K562 (cell line): ENCODE results near the gene LST1. TPM values are rescaled to one million over a fixed set of nuclear protein-coding genes. Genes with fewer than 3 reads are reported as not detected.

Experiments used
- ATAC-seq: fragments of 200-7000 bp; cut with Tn5 transposase; 3 replicates; pipeline ENCODE4 v1.9.1; 2020; ENCODE audit warnings: moderate library complexity
- BruUV-seq: library from RNA; stranded (reverse); fragments of 400-500 nt; replicated peaks from 2 replicates; lab custom pipeline; 2021; lab: Mats Ljungman, UMichigan
- CTCF ChIA-PET: fragments of 300-600 bp; formaldehyde crosslinking; extraction: SDS; loops from one replicate; lab custom pipeline; 2021; ENCODE audit warnings: low intra/inter-chr PET ratio; lab: Yijun Ruan, JAX
- POLR2A ChIA-PET: fragments of 300-600, 350-650 bp; sonication (Branson Sonifier 250); formaldehyde crosslinking; extraction: SDS; loops from one replicate; lab custom pipeline; 2021; ENCODE audit warnings: antibody characterized with exemption, inconsistent platforms; lab: Yijun Ruan, JAX
- DNase-seq, 4 experiments: peaks; one replicate each; pipeline versions ENCODE4 v3.0.0 to v3.0.0-alpha.2; 2011 to 2018; ENCODE audit warnings: low spot score in 3 of 4, mixed read lengths in 3 of 4; ENCODE audit errors: extremely low read depth in 1 of 4
- FAIRE-seq: peaks from 2 replicates; lab custom pipeline; 2011; peaks lifted over from hg19 to GRCh38; lab: Jason Lieb, UNC
- H2AFZ ChIP-seq: 2 replicates; pipeline ENCODE4 v1.6.0; 2011; ENCODE audit warnings: low read depth, low read length, control low read depth, inconsistent platforms
- H3K27ac ChIP-seq: fragments of 200-600 bp; 3 replicates; pipeline ENCODE4 v1.8.0; 2011; ENCODE audit warnings: low read depth, mild to moderate bottlenecking, control low read depth, inconsistent platforms, low read length, moderate library complexity, mixed read lengths; ENCODE audit errors: extremely low read depth
- H3K27me3 ChIP-seq, 2 experiments: fragments of 300-600 bp in 1 of 2; 2 replicates in 1 of 2; 3 replicates in 1 of 2; pipeline versions ENCODE4 v1.6.0 to v1.8.0; 2011; ENCODE audit warnings: inconsistent platforms in 2 of 2, low read length in 2 of 2, mild to moderate bottlenecking in 1 of 2, mixed read lengths in 1 of 2, moderate library complexity in 1 of 2; ENCODE audit not compliant: control insufficient read depth in 2 of 2, insufficient read depth in 2 of 2
- H3K36me3 ChIP-seq: fragments of 300-600 bp; 3 replicates; pipeline ENCODE4 v1.8.0; 2011; ENCODE audit warnings: mild to moderate bottlenecking, low read length, inconsistent platforms; ENCODE audit not compliant: control insufficient read depth, insufficient read depth
- H3K4me1 ChIP-seq, 2 experiments: fragments of 200-600 bp in 1 of 2; replicated peaks in 1 of 2; 2 replicates in 1 of 2; 3 replicates in 1 of 2; pipeline versions ENCODE4 v1.5.1 to v1.8.0; 2011; ENCODE audit warnings: inconsistent platforms in 2 of 2, low read length in 2 of 2, mild to moderate bottlenecking in 1 of 2, mixed read lengths in 1 of 2, moderate library complexity in 1 of 2; ENCODE audit not compliant: control insufficient read depth in 2 of 2, insufficient read depth in 2 of 2
- H3K4me2 ChIP-seq: 2 replicates; pipeline ENCODE4 v1.6.1; 2011; ENCODE audit warnings: low read length, control low read depth, inconsistent platforms, mixed read lengths; ENCODE audit not compliant: insufficient read depth
- H3K4me3 ChIP-seq: fragments of 200-600 bp; sonication (generic), shearing (Covaris generic); 2 replicates; pipeline ENCODE4 v1.5.1; 2016; ENCODE audit warnings: control low read depth, inconsistent platforms
- H3K79me2 ChIP-seq: fragments of 200-600 bp; 3 replicates; pipeline ENCODE4 v1.8.0; 2011; ENCODE audit warnings: low read length, inconsistent platforms; ENCODE audit not compliant: control insufficient read depth, insufficient read depth
- H3K9ac ChIP-seq, 2 experiments: 2 replicates each; pipeline versions ENCODE4 v1.6.0 to v1.6.1; 2011; ENCODE audit warnings: low read depth in 2 of 2, low read length in 2 of 2, control low read depth in 1 of 2, inconsistent platforms in 1 of 2, mild to moderate bottlenecking in 1 of 2, mixed read lengths in 1 of 2; ENCODE audit not compliant: insufficient read depth in 1 of 2
- H3K9me1 ChIP-seq: one replicate; pipeline ENCODE4 v1.6.0; 2011; ENCODE audit warnings: inconsistent platforms, mild to moderate bottlenecking, low read length, moderate library complexity; ENCODE audit not compliant: control insufficient read depth, insufficient read depth
- H3K9me3 ChIP-seq: replicated peaks from 2 replicates; pipeline ENCODE4 v1.5.1; 2011; ENCODE audit warnings: low read depth, low read length, inconsistent platforms; ENCODE audit not compliant: control insufficient read depth, insufficient read depth
- H4K20me1 ChIP-seq: replicated peaks from 2 replicates; pipeline ENCODE4 v1.6.1; 2011; ENCODE audit warnings: low read length, inconsistent platforms, mixed read lengths; ENCODE audit not compliant: control insufficient read depth, insufficient read depth
- BCOR ChIP-seq: fragments of 450-650 bp; IDR thresholded peaks from 2 replicates; pipeline ENCODE4 v1.6.1; 2016
- EZH2 ChIP-seq: IDR thresholded peaks from 2 replicates; pipeline ENCODE4 v1.6.1; 2012; ENCODE audit warnings: low read depth, mild to moderate bottlenecking, inconsistent platforms, low read length, borderline replicate concordance
- GTF2E2 ChIP-seq: fragments of 200-800 bp; sonication (Bioruptor generic); IDR thresholded peaks from 2 replicates; pipeline ENCODE4 v1.6.1; 2016; ENCODE audit warnings: missing genetic modification characterization, missing compliant biosample characterization
- HMGN3 ChIP-seq: IDR thresholded peaks from 2 replicates; pipeline ENCODE4 v1.6.1; 2011; ENCODE audit warnings: borderline replicate concordance, low read depth, mild to moderate bottlenecking, mixed read lengths, low read length; ENCODE audit not compliant: insufficient read length; ENCODE audit errors: extremely low read depth
- JUN ChIP-seq, 2 experiments: sonication (generic) in 1 of 2; formaldehyde crosslinking in 1 of 2; IDR thresholded peaks; 2 replicates each; pipeline versions ENCODE4 v1.6.1 to v1.8.0; 2012 to 2022; ENCODE audit warnings: borderline replicate concordance in 2 of 2, mild to moderate bottlenecking in 2 of 2, improper control_type of control experiment in 1 of 2, low read depth in 1 of 2, low read length in 1 of 2, missing genetic modification reagents in 1 of 2
- L3MBTL2 ChIP-seq: fragments of 450-650 bp; IDR thresholded peaks from 2 replicates; pipeline ENCODE4 v1.6.1; 2016; ENCODE audit warnings: mild to moderate bottlenecking, moderate library complexity
- MEIS2 ChIP-seq: fragments of 450-650 bp; IDR thresholded peaks from 2 replicates; pipeline ENCODE4 v1.6.1; 2014; ENCODE audit warnings: mild to moderate bottlenecking; ENCODE audit not compliant: partially characterized antibody
- MYC ChIP-seq, 2 experiments: fragments of 250-450 bp in 1 of 2; sonication (Bioruptor Pico) in 1 of 2; IDR thresholded peaks; 2 replicates each; pipeline versions ENCODE4 v1.5.1 to v1.6.1; 2012 to 2021; ENCODE audit warnings: low read depth in 2 of 2, borderline replicate concordance in 1 of 2, improper control_type of control experiment in 1 of 2, low read length in 1 of 2, mild to moderate bottlenecking in 1 of 2, moderate library complexity in 1 of 2
- PHB ChIP-seq: fragments of 250-450 bp; sonication (Bioruptor Pico); IDR thresholded peaks from 2 replicates; pipeline ENCODE4 v1.5.0; 2021
- PML ChIP-seq: IDR thresholded peaks from 2 replicates; pipeline ENCODE4 v1.6.1; 2012; ENCODE audit warnings: low read length, inconsistent platforms
- POLR3G ChIP-seq: IDR thresholded peaks from 2 replicates; pipeline ENCODE4 v1.6.1; 2011; ENCODE audit not compliant: insufficient read length, insufficient replicate concordance; ENCODE audit errors: extremely low read depth
- ZNF347 ChIP-seq: fragments of 450-650 bp; formaldehyde crosslinking; IDR thresholded peaks from 2 replicates; pipeline ENCODE4 v1.4.0; 2020; ENCODE audit warnings: low read depth, mild to moderate bottlenecking, moderate library complexity
- WGBS: fragments of 100-300 bp; shearing (Covaris generic); methylation state at CpG from one replicate; pipeline ENCODE4 v1.1.6; 2016; ENCODE audit warnings: low coverage, mixed read lengths; ENCODE audit not compliant: insufficient coverage; ENCODE audit errors: missing lambda C conversion rate; 5-methylcytosine and 5-hydroxymethylcytosine counted together
- in situ Hi-C: fragments of 300-500 bp; cut with MboI; formaldehyde crosslinking; loops from 4 replicates; pipeline ENCODE4 v1.15.0; 2018; ENCODE audit warnings: inconsistent platforms, mixed read lengths
- intact Hi-C: fragments of 100-400 bp; cut with micrococcal nuclease; formaldehyde crosslinking; loops from 2 replicates; pipeline ENCODE4 v1.14.2; 2022
- polyA plus RNA-seq, 8 experiments: library from polyadenylated mRNA; depleted of rRNA in 4 of 8; stranded (reverse) in 5 of 8; unstranded in 3 of 8; fragments of >200 nt; fragmentation: Nextera tagmentation in 2 of 8; fragmentation: Illumina TruSeq in 1 of 8; extraction: Ambion mirVana in 2 of 8; extraction: Trizol in 1 of 8; gene quantifications; 2 replicates each; pipeline versions ENCODE4 v1.2.1 to v1.2.3, GENCODE V29; 2011 to 2014; ENCODE audit warnings: inconsistent platforms in 1 of 8, missing spikeins in 1 of 8
- total RNA-seq, 7 experiments: library from RNA; depleted of rRNA in 6 of 7; stranded (reverse); fragments of >200 nt in 6 of 7; fragmentation: Illumina TruSeq in 2 of 7; extraction: Trizol in 2 of 7; gene quantifications; 2 replicates each; pipeline versions ENCODE4 v1.2.1 to v1.2.3, GENCODE V29; 2011 to 2021; ENCODE audit warnings: low replicate concordance in 1 of 7
- TF ChIP-seq, protein P1 (sequence below): sonication (generic); formaldehyde crosslinking; IDR thresholded peaks from 2 replicates; pipeline ENCODE4 v1.8.0; 2022; ENCODE audit warnings: missing genetic modification reagents, mild to moderate bottlenecking, borderline replicate concordance
- TF ChIP-seq, protein P2 (sequence below), 2 experiments: IDR thresholded peaks; 2 replicates each; pipeline ENCODE4 v1.6.1; 2012; ENCODE audit warnings: improper control_type of control experiment in 2 of 2, low read depth in 2 of 2, low read length in 2 of 2, borderline replicate concordance in 1 of 2
- TF ChIP-seq, protein P3 (sequence below): fragments of 450-650 bp; IDR thresholded peaks from 2 replicates; pipeline ENCODE4 v1.6.1; 2017; ENCODE audit warnings: mild to moderate bottlenecking, moderate library complexity

The LST1 gene
- total and polyA plus RNA-seq, 9 of the 15 experiments (the other 6 are each of a cell fraction or from before 2014, with no cell fraction given) = 0.82 to 7.8 (median 1.7) TPM

DNA sequence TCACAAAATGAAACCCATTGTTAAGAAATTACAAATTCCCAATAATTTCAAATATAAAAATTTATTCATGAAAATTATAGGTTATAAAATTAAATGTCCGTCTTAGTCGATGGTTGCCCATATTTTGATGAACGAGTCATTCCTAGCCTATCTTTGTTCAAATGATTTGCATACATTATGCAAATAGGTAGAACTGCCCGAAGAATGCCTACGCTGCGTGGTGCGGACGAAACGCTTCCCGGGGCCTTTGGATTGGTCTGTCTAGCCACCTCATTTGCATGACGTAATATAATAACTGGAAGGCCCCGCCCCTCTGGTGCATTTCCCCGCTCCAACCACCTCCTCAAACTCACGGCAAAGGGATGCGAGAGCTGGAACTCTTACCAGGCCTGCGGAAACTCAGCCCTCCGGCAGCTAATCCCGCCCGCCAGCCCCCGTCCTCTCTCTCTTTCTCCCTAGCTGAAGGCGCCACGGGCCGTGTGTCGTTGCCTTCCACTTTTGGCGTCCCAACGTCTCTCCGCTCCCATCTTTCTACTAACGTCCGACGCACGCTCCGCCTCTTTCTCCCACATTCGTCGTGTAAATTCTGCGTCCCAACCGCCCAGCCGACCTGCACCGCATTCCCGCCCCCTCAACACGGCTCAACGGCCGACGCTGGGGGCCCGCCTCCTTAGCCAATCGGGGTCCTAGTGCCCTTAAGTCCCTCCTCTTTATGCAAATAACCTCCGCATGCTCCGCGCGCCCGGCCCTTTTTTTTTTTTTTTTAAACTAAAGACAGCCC, 33.9 kb downstream of the LST1 start:
- intact Hi-C loops (loop anchor here (1.0 kb wide), 2 partner anchors 45 to 73 kb away; partner anchors contain the start of gene NFKBIL1), in situ Hi-C loops (no loop called here)
- H2AFZ ChIP-seq = peak overlapping the region; percentile 97
- peaks cover 42% of the 10 kb centered on the region for H3K79me2 ChIP-seq
- DNase-seq (peak; percentile 93 to 100 (median 97)), FAIRE-seq (peak; percentile 95), ATAC-seq (peak; percentile 92)
- TSS peak; percentile 98 for BruUV-seq
- WGBS = 0% methylated on average over 49 of the region's 50 CpGs
- CTCF ChIA-PET = no interaction called here
- no peaks in the 10 kb centered on the region for H3K9me3 ChIP-seq
- peak overlapping the region; percentile 90 for H3K9ac ChIP-seq
- peak overlapping the region; percentile 98 for H3K27ac ChIP-seq
- no peaks in the 10 kb centered on the region for H3K27me3 ChIP-seq
- peak overlapping the region; percentile 96 for H3K4me3 ChIP-seq
- POLR2A ChIA-PET = interaction anchor here (0.7 to 12.4 kb wide), 17 partner anchors 10 to 214 kb away, joined by 3 to 274 read pairs (median 4); partner anchors contain the start of genes BAG6, DDX39B, GPANK1 and HSPA1B
- H3K4me1 ChIP-seq = peaks cover 28 to 37% of the 10 kb centered on the region in 2 experiments
- peaks cover 41% of the 10 kb centered on the region for H3K36me3 ChIP-seq
- peak overlapping the region; percentile 87 for H3K4me2 ChIP-seq
- peaks cover 18% of the 10 kb centered on the region; the same call in 1 of the 2 replicates for H4K20me1 ChIP-seq
- H3K9me1 ChIP-seq = peaks cover 12% of the 10 kb centered on the region
- TF ChIP-seq L3MBTL2 (peak; percentile 99), EZH2 (no peak), MYC (IDR thresholded peaks at IDR 0.05; ENCODE audit: low read depth, low read length) (peak; percentile 55; the same call in 1 of the 2 replicates), MYC (CRISPR knock-in tag; IDR thresholded peaks at IDR 0.05; ENCODE audit: borderline replicate concordance, low read depth) (peak; percentile 90), BCOR (peak; percentile 17; the same call in 1 of the 2 replicates), POLR3G (no peak), PML (peak; percentile 92), ZNF347 (CRISPR knock-in tag) (peak; percentile 55; the same call in 1 of the 2 replicates), GTF2E2 (tag) (peak; percentile 56; the same call in 1 of the 2 replicates), MEIS2 (peak; percentile 6), JUN (IDR thresholded peaks at IDR 0.05; ENCODE audit: borderline replicate concordance, low read depth, low read length) (peak; percentile 84), JUN (CRISPR knock-in tag; IDR thresholded peaks at IDR 0.05; ENCODE audit: borderline replicate concordance) (0 out of 2 replicates have a peak, but pooled peaks have one; percentile 76), PHB (CRISPR knock-in tag) (peak; percentile 85; the same call in 1 of the 2 replicates), HMGN3 (peak; percentile 88)
- TF ChIP-seq, protein P1, sequence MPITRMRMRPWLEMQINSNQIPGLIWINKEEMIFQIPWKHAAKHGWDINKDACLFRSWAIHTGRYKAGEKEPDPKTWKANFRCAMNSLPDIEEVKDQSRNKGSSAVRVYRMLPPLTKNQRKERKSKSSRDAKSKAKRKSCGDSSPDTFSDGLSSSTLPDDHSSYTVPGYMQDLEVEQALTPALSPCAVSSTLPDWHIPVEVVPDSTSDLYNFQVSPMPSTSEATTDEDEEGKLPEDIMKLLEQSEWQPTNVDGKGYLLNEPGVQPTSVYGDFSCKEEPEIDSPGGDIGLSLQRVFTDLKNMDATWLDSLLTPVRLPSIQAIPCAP (CRISPR knock-in tag) = no peak
- TF ChIP-seq, protein P2, sequence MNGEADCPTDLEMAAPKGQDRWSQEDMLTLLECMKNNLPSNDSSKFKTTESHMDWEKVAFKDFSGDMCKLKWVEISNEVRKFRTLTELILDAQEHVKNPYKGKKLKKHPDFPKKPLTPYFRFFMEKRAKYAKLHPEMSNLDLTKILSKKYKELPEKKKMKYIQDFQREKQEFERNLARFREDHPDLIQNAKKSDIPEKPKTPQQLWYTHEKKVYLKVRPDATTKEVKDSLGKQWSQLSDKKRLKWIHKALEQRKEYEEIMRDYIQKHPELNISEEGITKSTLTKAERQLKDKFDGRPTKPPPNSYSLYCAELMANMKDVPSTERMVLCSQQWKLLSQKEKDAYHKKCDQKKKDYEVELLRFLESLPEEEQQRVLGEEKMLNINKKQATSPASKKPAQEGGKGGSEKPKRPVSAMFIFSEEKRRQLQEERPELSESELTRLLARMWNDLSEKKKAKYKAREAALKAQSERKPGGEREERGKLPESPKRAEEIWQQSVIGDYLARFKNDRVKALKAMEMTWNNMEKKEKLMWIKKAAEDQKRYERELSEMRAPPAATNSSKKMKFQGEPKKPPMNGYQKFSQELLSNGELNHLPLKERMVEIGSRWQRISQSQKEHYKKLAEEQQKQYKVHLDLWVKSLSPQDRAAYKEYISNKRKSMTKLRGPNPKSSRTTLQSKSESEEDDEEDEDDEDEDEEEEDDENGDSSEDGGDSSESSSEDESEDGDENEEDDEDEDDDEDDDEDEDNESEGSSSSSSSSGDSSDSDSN (IDR thresholded peaks at IDR 0.05; ENCODE audit: borderline replicate concordance in 1 of 2, low read depth in 2 of 2, low read length in 2 of 2) = peak in 1 of 2 experiments; percentile 33; a peak in 1 of 4 replicates
- TF ChIP-seq, protein P3, sequence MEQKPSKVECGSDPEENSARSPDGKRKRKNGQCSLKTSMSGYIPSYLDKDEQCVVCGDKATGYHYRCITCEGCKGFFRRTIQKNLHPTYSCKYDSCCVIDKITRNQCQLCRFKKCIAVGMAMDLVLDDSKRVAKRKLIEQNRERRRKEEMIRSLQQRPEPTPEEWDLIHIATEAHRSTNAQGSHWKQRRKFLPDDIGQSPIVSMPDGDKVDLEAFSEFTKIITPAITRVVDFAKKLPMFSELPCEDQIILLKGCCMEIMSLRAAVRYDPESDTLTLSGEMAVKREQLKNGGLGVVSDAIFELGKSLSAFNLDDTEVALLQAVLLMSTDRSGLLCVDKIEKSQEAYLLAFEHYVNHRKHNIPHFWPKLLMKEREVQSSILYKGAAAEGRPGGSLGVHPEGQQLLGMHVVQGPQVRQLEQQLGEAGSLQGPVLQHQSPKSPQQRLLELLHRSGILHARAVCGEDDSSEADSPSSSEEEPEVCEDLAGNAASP = no peak
